Measurements from ENCODE around the gene DKC1.
A peak's percentile ranks its signal among the peaks of the same experiment; 100 is the strongest.

DKC1 gene

GRCh38 chrX:154762537-154763296 is at the start of gene DKC1:
DKC1 (plus strand) TSS chrX:154762864; CDS start chrX:154762966, 102 bp downstream.
- TF ChIP-seq CTCF (IDR thresholded peaks at IDR 0.05; ENCODE audit: borderline replicate concordance, insufficient read depth, low read depth, low read length), result peak; percentile 20; the same call in 1 of the 2 replicates

DNA sequence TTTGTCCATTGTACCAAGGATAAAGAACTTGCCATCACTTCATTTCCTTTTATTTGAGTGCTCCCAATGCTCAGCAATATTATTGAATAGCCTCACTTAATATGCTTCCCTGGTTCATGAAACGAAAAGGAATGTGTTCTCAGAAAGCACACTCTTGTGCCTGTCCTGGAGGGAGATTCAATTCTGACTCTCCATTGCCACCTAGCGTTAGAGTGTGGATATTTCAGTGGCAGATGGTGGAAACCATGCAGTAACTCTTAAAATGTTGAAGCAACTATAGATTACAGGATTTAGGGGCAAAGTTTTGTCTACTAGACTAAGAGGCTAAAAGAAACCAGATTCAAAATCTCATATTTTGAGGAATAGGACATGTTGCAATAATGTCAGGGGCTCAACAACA is 47.7 kb upstream of the DKC1 start:
- peak; percentile 75 for TF ChIP-seq CTCF (IDR thresholded peaks at IDR 0.05; ENCODE audit: borderline replicate concordance, insufficient read depth, low read depth, low read length)

More at GRCh38 chrX:154762537-154763296, at the start of gene DKC1:
- H3K4me3 ChIP-seq (ENCODE audit: low read depth, low read length), result peak within 1 kb of the TSS; percentile 70

GRCh38 chrX:154715825-154716224 is 46.8 kb upstream of the DKC1 start:
- peak; percentile 13; the same call in 1 of the 2 replicates for TF ChIP-seq CTCF (IDR thresholded peaks at IDR 0.05; ENCODE audit: borderline replicate concordance, insufficient read depth, low read depth, low read length)
- H3K4me3 ChIP-seq (ENCODE audit: low read depth, low read length), result no peak overlapping the region

More for the DNA sequence above, 47.7 kb upstream of the DKC1 start:
- H3K4me3 ChIP-seq (ENCODE audit: low read depth, low read length), result no peak overlapping the region

GRCh38 chrX:154717824-154718223 is 44.8 kb upstream of the DKC1 start:
- H3K4me3 ChIP-seq (ENCODE audit: low read depth, low read length), result no peak overlapping the region
- TF ChIP-seq CTCF (IDR thresholded peaks at IDR 0.05; ENCODE audit: borderline replicate concordance, insufficient read depth, low read depth, low read length), result no peak

DNA sequence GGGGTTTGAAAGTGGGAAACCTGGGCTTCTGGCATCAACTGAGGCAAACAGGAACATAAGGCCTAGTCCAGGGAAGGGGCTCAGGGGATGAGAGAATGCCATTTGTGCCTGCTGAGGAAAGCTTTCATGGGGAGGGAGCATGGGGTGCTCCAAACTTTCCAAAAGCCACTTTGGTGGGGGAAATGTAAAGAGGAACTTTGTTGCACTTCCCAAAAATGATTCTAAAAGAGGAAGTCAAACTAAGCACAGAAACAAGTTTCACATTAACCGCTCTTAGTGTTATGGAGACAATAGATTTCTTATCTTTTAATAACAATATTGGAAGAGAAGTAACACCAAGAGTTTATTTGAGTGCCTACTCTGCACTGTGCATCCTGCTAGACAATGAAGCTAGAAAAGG is 44.0 kb upstream of the DKC1 start:
- no peak for TF ChIP-seq CTCF (IDR thresholded peaks at IDR 0.05; ENCODE audit: borderline replicate concordance, insufficient read depth, low read depth, low read length)
- H3K4me3 ChIP-seq (ENCODE audit: low read depth, low read length), result no peak overlapping the region

- no peak overlapping the region for H3K4me3 ChIP-seq (ENCODE audit: low read depth, low read length)
Observed at GRCh38 chrX:154719132-154719675, 43.5 kb upstream of the DKC1 start.

More at GRCh38 chrX:154719132-154719675, 43.5 kb upstream of the DKC1 start:
- TF ChIP-seq CTCF (IDR thresholded peaks at IDR 0.05; ENCODE audit: borderline replicate concordance, insufficient read depth, low read depth, low read length), result no peak

All from GM12875 (cell line).